Hepatic stellate cell (primary cell): Measurements from ENCODE around the gene SYPL1.
A peak's percentile ranks its signal among the peaks of the same experiment; 100 is the strongest.

Experiments
- DNase-seq: peaks from one replicate; pipeline ENCODE4 v3.0.0; 2011; ENCODE audit warnings: low spot score

Gene SYPL1

DNA sequence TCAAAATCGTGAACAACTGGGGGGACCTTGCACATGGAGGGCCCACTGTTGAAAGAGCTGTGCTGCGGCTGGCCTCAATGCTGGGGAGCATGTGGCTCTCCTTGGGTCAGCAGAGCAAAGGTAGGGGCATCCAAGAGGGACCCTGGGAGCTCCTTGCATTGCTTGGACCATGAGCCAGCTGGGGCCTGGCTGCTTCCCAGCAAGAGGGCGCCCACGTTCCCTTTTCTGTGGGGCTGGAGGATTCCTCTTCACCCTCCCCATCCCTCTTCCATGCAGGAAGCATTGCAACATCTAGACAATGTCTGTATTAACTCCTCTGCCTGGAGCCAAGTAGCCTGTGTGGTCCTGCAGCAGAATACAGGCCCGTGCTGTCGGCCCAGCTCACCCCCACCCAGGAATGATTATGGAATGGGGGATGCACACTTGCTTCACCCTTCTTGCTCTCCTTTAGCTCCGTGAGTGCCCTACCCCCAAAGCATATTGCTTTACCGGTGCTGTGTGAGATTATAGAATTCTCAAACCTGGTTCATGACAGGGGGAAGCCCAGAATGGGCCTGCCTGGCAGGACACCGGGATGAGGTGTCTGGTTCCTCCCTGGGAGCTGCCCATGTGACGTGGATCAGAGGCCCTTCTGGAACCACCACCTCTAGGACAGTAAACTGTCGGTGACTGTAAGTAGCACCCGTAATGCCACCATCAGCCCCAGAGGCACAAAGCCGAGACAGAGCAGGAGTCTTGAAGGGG, 61.9 kb downstream of the SYPL1 start:
- DNase-seq = peak; percentile 60

DNA sequence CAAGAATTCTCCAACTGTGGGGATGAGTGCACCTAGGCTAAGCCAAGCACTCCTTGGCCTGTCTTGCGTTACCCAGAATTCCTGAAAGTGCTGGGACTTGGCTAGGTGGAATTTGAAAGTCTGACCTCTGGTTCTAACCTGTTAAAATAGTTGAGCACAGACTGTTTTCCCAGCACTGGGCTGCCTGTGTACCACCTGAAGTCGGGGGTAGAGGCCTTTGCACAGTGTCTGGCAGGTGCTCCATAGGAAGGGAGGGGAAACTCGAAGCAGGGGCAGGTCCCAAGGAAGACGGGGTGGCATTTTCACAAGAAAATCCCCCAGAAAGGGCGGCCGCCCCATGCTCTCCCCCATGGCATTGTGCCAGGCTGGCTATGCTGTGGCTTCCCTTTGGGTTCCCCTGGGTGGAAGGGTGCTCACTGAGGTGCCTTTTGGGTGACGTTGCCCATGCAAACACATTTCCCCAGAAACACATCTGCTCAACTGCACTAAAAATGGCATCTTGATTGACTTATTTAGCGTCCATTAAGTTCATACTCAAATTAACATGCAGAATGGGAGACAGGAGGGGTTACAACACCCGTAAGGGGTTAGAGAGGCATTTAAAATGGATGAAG, 62.9 kb downstream of the SYPL1 start:
- no peak for DNase-seq

DNA sequence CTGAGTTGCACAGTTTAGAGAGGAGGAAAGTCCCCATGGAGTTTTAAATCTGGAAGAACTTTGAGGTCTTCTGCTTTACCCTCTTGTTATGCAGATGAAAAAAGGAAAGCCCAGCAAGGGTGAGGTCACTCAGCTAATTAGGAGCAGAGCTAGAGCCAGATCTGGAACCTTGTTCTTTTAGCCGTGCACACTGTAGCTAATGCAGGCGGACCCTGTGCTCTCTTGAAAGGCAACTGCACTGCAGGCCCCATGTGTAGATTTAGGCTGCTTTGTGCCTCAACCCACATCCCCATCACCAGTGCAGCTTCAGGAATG, 63.4 kb downstream of the SYPL1 start:
- no peak for DNase-seq

DNA sequence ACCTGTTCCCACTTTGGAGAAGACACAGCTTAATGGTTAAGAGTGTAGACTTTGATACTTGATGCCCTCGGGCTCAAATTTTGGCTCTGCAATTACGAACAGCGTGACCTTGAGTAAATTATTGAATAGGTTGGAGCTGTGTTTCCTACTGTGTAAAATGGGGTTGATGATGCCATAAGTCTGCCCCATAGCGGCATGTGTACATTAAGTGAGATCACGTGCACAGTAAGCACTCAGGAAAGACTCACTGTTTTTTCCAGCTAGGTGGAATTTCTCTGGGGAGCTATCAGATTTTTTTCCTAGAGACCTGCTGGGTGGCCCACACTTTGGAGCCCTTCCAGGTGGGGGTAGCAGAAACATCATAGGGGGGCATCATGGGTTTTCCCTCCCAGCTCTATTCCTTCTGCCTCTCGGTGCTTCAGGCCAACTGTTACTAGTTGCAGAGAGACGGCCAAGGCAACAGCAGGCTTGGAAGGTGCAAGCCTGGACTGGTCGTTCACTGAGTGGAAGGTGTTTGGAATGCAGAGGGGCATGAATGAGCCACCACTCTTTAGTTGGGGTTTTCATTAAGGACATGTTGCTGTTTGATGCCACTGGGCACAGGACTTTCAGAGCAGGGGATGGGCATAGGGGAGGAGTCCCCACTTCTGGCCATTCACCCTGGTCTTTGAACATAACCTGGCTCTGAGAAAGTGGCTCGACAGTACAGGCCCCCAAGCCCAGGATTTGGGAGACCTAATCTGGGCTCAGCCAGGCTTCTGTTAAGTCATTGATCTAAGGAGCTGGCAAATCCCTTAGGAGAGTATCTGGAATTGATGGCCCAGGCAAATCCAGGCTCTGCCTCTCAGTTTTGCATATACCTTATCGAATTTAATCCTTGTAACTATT, 64.0 kb downstream of the SYPL1 start:
- no peak for DNase-seq

DNA sequence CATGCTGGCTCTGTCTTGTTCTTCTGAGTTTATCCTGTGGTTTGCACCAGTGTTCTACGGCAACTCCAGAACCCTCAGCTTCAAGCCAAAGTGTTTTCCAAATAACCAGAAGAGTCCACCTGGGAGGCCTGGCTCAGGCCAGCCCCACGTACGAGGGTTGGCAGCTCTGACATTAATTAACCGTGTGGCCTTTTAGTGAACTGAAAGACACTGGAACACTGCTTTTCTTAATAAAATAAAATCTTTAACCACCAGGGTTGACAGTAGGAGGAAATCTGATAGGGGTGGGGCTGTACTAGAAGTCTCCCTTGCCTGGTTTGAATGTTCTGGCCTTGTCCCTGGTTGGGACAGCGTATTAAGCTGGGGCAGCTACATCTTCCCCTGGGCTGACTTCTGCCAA, 64.9 kb downstream of the SYPL1 start:
- DNase-seq = no peak

DNA sequence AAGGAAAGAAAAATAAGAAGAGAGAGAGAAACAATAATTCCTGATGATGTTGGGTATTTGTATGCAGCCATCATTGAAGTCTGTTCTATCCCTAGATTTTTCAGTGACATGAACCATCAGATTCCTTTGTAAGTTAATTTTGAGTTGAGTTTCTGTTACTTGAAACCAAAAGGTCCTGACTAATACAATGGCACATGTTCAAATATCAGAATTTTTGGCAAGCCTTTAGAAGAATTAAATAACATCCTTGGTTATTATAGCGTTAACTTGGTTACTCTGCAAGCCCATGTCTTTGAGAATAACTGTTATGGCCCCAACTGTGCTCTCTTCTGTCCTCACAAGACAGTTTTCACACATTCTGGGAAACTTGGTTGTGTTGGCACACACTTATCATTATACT, 66.5 kb downstream of the SYPL1 start:
- DNase-seq = no peak

DNA sequence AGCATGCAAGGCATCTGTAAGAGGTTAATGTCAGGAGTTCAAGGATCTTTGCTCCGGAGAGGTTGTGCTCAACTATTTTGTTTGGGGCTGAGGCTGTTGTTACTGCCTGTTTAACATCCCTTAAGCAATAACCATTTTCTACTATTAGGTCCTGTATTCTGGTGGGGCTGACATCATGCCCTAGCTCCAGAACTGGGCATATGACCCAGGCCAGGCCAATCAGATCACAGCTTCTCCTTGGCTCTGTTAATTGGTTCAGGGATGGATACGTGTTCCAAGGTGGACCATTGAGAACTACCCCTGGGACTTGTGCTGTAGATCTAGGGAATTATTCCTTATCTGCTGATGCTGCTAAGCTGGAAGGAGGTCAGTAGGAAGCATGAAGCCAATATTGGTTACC, 67.0 kb downstream of the SYPL1 start:
- DNase-seq = no peak

DNA sequence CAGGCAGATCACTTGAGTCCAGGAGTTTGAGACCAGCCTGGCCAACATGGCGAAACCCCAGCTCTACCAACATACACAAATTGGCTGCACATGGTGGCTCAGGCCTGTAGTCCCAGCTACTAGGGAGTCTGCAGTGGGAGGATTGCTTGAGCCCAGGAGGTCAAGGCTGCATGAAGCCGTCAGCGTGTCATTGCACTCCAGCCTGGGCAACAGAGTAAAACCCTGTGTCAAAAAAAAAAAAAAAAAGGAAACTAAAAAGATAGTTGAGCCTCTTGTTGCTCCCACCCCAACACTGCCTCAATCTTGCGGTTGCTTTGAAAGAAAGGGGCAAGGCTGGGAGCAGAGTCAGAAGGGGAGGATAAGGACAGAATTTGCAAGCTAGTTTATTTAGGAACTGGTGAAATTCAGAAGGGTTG, 69.9 kb downstream of the SYPL1 start:
- DNase-seq = no peak

DNA sequence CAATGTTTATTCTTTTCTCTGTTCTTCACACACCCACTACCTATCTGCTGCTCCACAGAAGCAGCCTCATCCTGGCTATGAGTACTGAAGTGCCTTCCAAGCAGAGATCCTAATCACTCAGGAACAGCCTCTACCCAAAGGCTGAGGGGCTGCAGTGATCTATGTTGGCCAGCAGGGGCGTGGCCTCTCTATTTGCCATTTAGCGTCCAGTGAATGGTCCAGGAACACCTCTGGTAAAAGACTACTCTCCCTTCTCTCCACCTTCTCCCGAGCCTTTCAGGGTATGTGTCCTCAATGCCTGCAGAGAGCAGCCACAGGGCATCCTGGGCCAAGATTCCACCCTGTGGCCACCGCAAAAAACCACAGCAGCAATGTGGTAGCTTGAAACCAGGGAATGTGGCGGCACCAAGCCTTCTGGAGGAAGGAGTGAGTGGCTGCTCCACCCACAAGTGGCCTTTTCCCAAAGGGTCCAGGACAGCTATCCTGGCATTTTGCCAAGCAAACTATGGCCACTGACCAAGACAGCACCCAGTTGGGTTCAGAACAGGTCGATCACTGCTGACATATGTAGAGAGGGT, 70.9 kb downstream of the SYPL1 start:
- peak; percentile 38 for DNase-seq
